RWPE1 (cell line): ENCODE data around the gene ABCC2.
"Not testable (repeated sequence)": the region's sequence is repeated elsewhere in the genome, so short reads cannot be mapped to it uniquely, and the experiment has no call there.

ENCODE experiments used
- CTCF ChIA-PET: fragments of 350-600 bp; sonication (Branson Sonifier 250); formaldehyde crosslinking; extraction: SDS; loops from one replicate; lab custom pipeline; 2021; lab: Yijun Ruan, JAX
- POLR2A ChIA-PET: fragments of 400-600 bp; formaldehyde crosslinking; extraction: SDS; loops from one replicate; lab custom pipeline; 2020; ENCODE audit warnings: antibody characterized with exemption; ENCODE audit not compliant: low non-redundant PET; lab: Yijun Ruan, JAX
- DNase-seq: peaks from one replicate; pipeline ENCODE4 v3.0.0; 2012; ENCODE audit warnings: low spot score
- H3K27ac ChIP-seq: fragments of 450-650 bp; 2 replicates; pipeline ENCODE4 v1.5.1; 2017
- TF ChIP-seq, protein P1 (sequence below): fragments of 450-650 bp; conservative IDR thresholded peaks from 2 replicates; pipeline ENCODE4 v1.5.1; 2017; ENCODE audit warnings: low read depth, mild to moderate bottlenecking

Gene ABCC2

DNA sequence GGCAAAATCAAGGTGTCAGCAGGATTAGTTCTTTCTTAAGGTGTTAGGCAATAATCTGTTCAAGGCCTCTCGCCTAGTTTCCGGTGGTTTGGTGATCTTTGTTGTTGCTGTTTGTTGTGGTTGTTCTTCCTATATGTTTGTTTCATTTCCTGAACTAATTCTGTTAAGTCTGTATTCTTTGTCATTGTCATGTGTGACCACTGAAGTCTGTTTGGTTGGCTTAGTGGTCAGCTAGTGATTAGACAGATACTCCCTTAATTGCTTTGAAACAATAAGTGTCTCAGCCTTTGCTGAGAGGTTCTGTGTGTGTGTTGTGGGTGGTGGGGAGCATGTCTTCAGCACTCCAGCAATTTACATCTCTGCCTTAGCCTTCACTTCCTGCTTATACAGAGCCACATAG lies 46.0 kb downstream of the ABCC2 start:
- TF ChIP-seq, protein P1, sequence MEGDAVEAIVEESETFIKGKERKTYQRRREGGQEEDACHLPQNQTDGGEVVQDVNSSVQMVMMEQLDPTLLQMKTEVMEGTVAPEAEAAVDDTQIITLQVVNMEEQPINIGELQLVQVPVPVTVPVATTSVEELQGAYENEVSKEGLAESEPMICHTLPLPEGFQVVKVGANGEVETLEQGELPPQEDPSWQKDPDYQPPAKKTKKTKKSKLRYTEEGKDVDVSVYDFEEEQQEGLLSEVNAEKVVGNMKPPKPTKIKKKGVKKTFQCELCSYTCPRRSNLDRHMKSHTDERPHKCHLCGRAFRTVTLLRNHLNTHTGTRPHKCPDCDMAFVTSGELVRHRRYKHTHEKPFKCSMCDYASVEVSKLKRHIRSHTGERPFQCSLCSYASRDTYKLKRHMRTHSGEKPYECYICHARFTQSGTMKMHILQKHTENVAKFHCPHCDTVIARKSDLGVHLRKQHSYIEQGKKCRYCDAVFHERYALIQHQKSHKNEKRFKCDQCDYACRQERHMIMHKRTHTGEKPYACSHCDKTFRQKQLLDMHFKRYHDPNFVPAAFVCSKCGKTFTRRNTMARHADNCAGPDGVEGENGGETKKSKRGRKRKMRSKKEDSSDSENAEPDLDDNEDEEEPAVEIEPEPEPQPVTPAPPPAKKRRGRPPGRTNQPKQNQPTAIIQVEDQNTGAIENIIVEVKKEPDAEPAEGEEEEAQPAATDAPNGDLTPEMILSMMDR: no peak
- ChIA-PET CTCF (no interaction called here), POLR2A (no interaction called here)
- no peak for DNase-seq
- H3K27ac ChIP-seq: no peak overlapping the region

DNA sequence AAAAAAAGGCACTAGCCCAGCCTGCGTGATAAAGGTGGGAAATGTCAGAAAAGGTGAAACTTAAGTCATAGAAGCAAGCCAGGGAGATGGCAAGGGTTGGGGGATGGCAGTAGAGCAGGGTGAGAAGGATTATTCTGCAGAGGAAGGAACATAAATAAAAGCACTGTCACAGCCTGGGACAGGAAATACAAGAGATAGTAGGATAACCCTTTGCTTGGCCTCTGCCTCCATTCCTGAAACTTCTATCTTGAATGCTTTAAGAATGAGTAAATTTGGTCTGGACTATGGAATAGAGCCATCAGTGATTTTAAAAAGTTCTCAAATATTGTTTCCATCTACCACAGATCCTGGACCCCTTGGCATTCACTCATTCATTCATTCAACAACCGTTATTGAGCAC lies 50.0 kb downstream of the ABCC2 start:
- ChIA-PET POLR2A (no interaction called here), CTCF (no interaction called here)
- H3K27ac ChIP-seq: no peak overlapping the region
- DNase-seq: no peak
- TF ChIP-seq, protein P1: no peak

DNA sequence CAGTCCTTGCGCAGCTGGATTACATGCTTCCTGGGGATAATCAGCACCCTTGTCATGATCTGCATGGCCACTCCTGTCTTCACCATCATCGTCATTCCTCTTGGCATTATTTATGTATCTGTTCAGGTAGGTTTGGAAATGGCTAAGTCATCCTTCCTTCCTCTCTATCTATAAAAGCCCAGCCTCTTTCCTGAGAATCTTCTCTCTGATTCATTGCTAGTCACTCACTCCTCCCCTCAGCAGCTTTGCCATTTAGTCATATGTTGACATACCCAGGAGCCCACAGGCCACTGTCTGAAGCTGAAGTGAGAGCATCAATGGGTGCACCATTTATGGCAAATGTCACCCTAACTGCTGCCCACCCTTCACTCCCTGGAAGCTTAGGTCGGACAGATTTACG lies 52.0 kb downstream of the ABCC2 start:
- ChIA-PET CTCF (interaction anchor here (0.6 to 3.0 kb wide), 3 partner anchors 12 to 211 kb away, joined by 3 to 14 read pairs (median 3); no protein-coding TSS in a partner anchor), POLR2A (interaction anchor here (0.6 kb wide), 1 partner anchor 112 kb away, joined by 3 read pairs; no protein-coding TSS in a partner anchor)
- H3K27ac ChIP-seq: no peak overlapping the region
- DNase-seq: peak; percentile 92
- TF ChIP-seq, protein P1: no peak

DNA sequence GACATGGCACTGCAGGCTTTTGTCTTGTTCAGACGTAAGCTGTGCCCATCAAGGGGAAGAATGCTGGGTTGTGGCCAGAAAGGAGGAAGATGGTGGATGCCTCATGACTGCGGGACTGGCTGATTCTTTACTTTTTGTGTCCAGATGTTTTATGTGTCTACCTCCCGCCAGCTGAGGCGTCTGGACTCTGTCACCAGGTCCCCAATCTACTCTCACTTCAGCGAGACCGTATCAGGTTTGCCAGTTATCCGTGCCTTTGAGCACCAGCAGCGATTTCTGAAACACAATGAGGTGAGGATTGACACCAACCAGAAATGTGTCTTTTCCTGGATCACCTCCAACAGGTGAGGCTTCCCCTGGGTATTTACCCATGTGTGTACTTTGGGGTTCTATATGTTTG lies 53.5 kb downstream of the ABCC2 start:
- POLR2A ChIA-PET: no interaction called here
- DNase-seq: no peak

DNA sequence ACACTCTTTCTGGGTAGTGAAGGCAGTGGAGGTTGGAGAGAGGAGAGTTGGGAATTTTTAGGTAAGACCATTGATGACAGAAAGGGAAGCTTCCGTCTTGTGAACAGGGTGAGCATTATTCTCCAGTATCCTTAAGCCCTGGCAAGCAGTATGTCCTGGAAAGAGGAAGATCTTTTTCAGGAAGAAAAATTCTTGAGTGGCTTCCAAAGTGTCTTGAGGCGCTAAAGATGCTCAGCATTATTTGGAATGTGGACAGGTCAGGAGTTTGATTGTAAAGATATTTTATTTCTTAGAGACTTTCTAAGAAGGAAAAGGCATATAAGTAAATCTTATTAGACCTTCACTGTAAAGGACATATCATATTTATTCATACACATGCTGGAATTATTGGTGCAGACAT lies 54.3 kb downstream of the ABCC2 start:
- TF ChIP-seq, protein P1: no peak
- no peak overlapping the region for H3K27ac ChIP-seq
- POLR2A ChIA-PET: no interaction called here
- CTCF ChIA-PET: interaction anchor here (0.9 kb wide), 1 partner anchor 9 kb away, joined by 4 read pairs; no protein-coding TSS in a partner anchor
- no peak for DNase-seq

More for the DNA sequence above, 53.5 kb downstream of the ABCC2 start:
- no peak overlapping the region for H3K27ac ChIP-seq
- CTCF ChIA-PET: interaction anchor here (3.0 kb wide), 1 partner anchor 10 kb away, joined by 14 read pairs; no protein-coding TSS in a partner anchor
- TF ChIP-seq, protein P1: no peak

DNA sequence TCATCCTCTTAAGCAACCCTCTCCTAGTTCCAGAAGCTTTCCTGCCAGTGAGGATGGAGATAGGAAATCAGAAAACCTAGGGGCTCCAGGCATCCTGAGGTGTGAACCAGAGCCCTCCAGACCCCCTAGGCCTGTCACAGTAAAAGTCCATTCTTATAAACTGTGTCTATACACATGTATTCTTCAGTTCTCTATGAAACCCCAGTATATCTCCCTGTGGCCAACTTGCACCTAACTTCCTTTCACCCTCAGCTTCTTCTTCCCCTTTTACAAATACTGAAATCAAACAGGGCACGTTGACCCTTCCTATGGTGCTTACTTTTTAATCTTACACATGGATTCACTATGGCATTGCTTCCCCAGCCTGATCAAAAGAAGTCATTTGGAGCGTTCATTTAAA lies 58.4 kb downstream of the ABCC2 start:
- DNase-seq, POLR2A ChIA-PET, CTCF ChIA-PET: not testable (repeated sequence)

DNA sequence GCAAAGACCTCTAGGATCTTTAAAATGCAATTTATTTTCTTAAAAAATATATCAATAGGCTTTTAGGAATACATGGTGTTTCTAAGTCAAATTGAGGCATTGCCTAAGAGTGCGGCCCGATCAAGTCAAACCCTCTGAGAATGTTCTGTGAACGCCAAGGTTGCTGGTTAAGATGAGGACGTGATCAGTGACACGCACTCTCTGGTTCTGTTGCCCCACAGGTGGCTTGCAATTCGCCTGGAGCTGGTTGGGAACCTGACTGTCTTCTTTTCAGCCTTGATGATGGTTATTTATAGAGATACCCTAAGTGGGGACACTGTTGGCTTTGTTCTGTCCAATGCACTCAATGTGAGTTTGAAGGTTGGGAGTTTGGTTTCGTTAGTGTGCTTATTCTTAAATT lies 59.3 kb downstream of the ABCC2 start:
- no peak overlapping the region for H3K27ac ChIP-seq
- ChIA-PET CTCF (no interaction called here), POLR2A (no interaction called here)
- TF ChIP-seq, protein P1: no peak
- no peak for DNase-seq

More for the DNA sequence above, 58.4 kb downstream of the ABCC2 start:
- H3K27ac ChIP-seq: not testable (repeated sequence)
